HEK293 (cell line): ENCODE measurements around the gene CD3G.

Source experiments
- CTCF ChIA-PET: fragments of 350-600 bp; formaldehyde crosslinking; extraction: SDS; loops from one replicate; lab custom pipeline; 2021; ENCODE audit warnings: antibody characterized with exemption; lab: Yijun Ruan, JAX
- POLR2A ChIA-PET: fragments of 300-600 bp; formaldehyde crosslinking; extraction: SDS; loops from one replicate; lab custom pipeline; 2020; ENCODE audit warnings: antibody characterized with exemption, inconsistent platforms; lab: Yijun Ruan, JAX
- H3K27ac ChIP-seq: fragments of 200-500 bp; sonication (Bioruptor generic); 2 replicates; pipeline ENCODE4 v1.5.1; 2014; ENCODE audit warnings: low read depth, low read length, control low read depth, inconsistent platforms; ENCODE audit errors: extremely low read depth
- H3K36me3 ChIP-seq, 2 experiments: fragments of 200-500 bp in 1 of 2; sonication (Bioruptor generic) in 1 of 2; 1 replicate in 1 of 2; 2 replicates in 1 of 2; pipeline ENCODE4 v1.5.1; 2014 to 2017; ENCODE audit warnings: inconsistent platforms in 2 of 2, low read length in 2 of 2; ENCODE audit not compliant: control insufficient read depth in 2 of 2, insufficient read depth in 1 of 2
- H3K4me1 ChIP-seq: fragments of 200-500 bp; sonication (Bioruptor generic); 2 replicates; pipeline ENCODE4 v1.5.1; 2014; ENCODE audit warnings: mild to moderate bottlenecking, low read length, inconsistent platforms; ENCODE audit not compliant: control insufficient read depth, insufficient read depth
- H3K4me3 ChIP-seq: 2 replicates; pipeline ENCODE4 v1.5.1; 2011; ENCODE audit warnings: low read depth, mild to moderate bottlenecking, control low read depth, low read length, moderate library complexity
- H3K9me3 ChIP-seq: fragments of 200-500 bp; sonication (Bioruptor generic); 2 replicates; pipeline ENCODE4 v1.5.1; 2014; ENCODE audit warnings: low read depth, low read length, inconsistent platforms; ENCODE audit not compliant: control insufficient read depth, insufficient read depth
- HOXC10 ChIP-seq: sonication (generic); formaldehyde crosslinking; IDR thresholded peaks from 2 replicates; pipeline ENCODE4 v1.8.1; 2023; ENCODE audit warnings: mild to moderate bottlenecking, missing genetic modification reagents
- KLF1 ChIP-seq: fragments of 450-650 bp; formaldehyde crosslinking; IDR thresholded peaks from 2 replicates; pipeline ENCODE4 v1.5.1; 2016; ENCODE audit warnings: missing biosample characterization, missing genetic modification characterization
- KLF8 ChIP-seq: fragments of 450-650 bp; formaldehyde crosslinking; IDR thresholded peaks from 2 replicates; pipeline ENCODE4 v1.5.1; 2016; ENCODE audit warnings: missing biosample characterization, missing genetic modification characterization
- SALL2 ChIP-seq: fragments of 450-650 bp; formaldehyde crosslinking; IDR thresholded peaks from 2 replicates; pipeline ENCODE4 v1.5.0; 2017; ENCODE audit warnings: missing biosample characterization, mild to moderate bottlenecking, missing genetic modification characterization, borderline replicate concordance
- TRIM28 ChIP-seq: IDR thresholded peaks from 2 replicates; pipeline ENCODE4 v1.6.1; 2011; ENCODE audit warnings: low read length, control low read depth, borderline replicate concordance
- ZBTB8A ChIP-seq: fragments of 450-650 bp; formaldehyde crosslinking; IDR thresholded peaks from 2 replicates; pipeline ENCODE4 v1.5.1; 2016; ENCODE audit warnings: missing biosample characterization, missing genetic modification characterization
- ZFP37 ChIP-seq: fragments of 450-650 bp; formaldehyde crosslinking; IDR thresholded peaks from 2 replicates; pipeline ENCODE4 v1.5.1; 2016; ENCODE audit warnings: missing biosample characterization, missing genetic modification characterization
- ZNF121 ChIP-seq: fragments of 450-650 bp; formaldehyde crosslinking; IDR thresholded peaks from 2 replicates; pipeline ENCODE4 v1.5.1; 2016; ENCODE audit warnings: missing biosample characterization, missing genetic modification characterization
- ZNF138 ChIP-seq: fragments of 450-650 bp; formaldehyde crosslinking; IDR thresholded peaks from 2 replicates; pipeline ENCODE4 v1.5.1; 2016; ENCODE audit warnings: missing biosample characterization, missing genetic modification characterization, borderline replicate concordance
- ZNF169 ChIP-seq: fragments of 450-650 bp; formaldehyde crosslinking; IDR thresholded peaks from 2 replicates; pipeline ENCODE4 v1.5.1; 2016; ENCODE audit warnings: missing biosample characterization, missing genetic modification characterization
- ZNF175 ChIP-seq: fragments of 450-650 bp; formaldehyde crosslinking; IDR thresholded peaks from 2 replicates; pipeline ENCODE4 v1.5.1; 2016; ENCODE audit warnings: missing biosample characterization, missing genetic modification characterization
- ZNF311 ChIP-seq: fragments of 450-650 bp; formaldehyde crosslinking; IDR thresholded peaks from 2 replicates; pipeline ENCODE4 v1.5.1; 2017; ENCODE audit warnings: missing biosample characterization, missing genetic modification characterization, borderline replicate concordance
- ZNF341 ChIP-seq: fragments of 450-650 bp; formaldehyde crosslinking; IDR thresholded peaks from 2 replicates; pipeline ENCODE4; 2016; ENCODE audit warnings: low read depth, missing biosample characterization, missing genetic modification characterization
- ZNF354C ChIP-seq: fragments of 450-650 bp; formaldehyde crosslinking; IDR thresholded peaks from 2 replicates; pipeline ENCODE4 v1.5.1; 2016; ENCODE audit warnings: missing biosample characterization, missing genetic modification characterization, low read depth, borderline replicate concordance
- ZNF394 ChIP-seq: fragments of 450-650 bp; formaldehyde crosslinking; IDR thresholded peaks from 2 replicates; pipeline ENCODE4 v1.5.1; 2016; ENCODE audit warnings: missing biosample characterization, missing genetic modification characterization, mild to moderate bottlenecking, moderate library complexity, borderline replicate concordance
- ZNF404 ChIP-seq: fragments of 450-650 bp; formaldehyde crosslinking; IDR thresholded peaks from 2 replicates; pipeline ENCODE4 v1.5.1; 2017; ENCODE audit warnings: missing biosample characterization, missing genetic modification characterization
- ZNF426 ChIP-seq: fragments of 450-650 bp; formaldehyde crosslinking; IDR thresholded peaks from 2 replicates; pipeline ENCODE4 v1.5.1; 2017; ENCODE audit warnings: missing biosample characterization, missing genetic modification characterization, mild to moderate bottlenecking, inconsistent platforms, moderate library complexity
- ZNF510 ChIP-seq: fragments of 450-650 bp; formaldehyde crosslinking; IDR thresholded peaks from 2 replicates; pipeline ENCODE4 v1.5.1; 2018; ENCODE audit warnings: mild to moderate bottlenecking, missing genetic modification characterization, missing biosample characterization; ENCODE audit not compliant: insufficient replicate concordance
- ZNF623 ChIP-seq: fragments of 450-650 bp; formaldehyde crosslinking; IDR thresholded peaks from 2 replicates; pipeline ENCODE4 v1.5.1; 2016; ENCODE audit warnings: missing biosample characterization, missing genetic modification characterization
- ZNF654 ChIP-seq: fragments of 450-650 bp; formaldehyde crosslinking; IDR thresholded peaks from 2 replicates; pipeline ENCODE4 v1.5.1; 2016; ENCODE audit warnings: low read depth, missing biosample characterization, missing genetic modification characterization
- ZNF707 ChIP-seq: fragments of 450-650 bp; formaldehyde crosslinking; IDR thresholded peaks from 2 replicates; pipeline ENCODE4 v1.5.1; 2016; ENCODE audit warnings: missing biosample characterization, missing genetic modification characterization
- ZNF792 ChIP-seq: fragments of 450-650 bp; formaldehyde crosslinking; IDR thresholded peaks from 2 replicates; pipeline ENCODE4 v1.5.1; 2016; ENCODE audit warnings: missing biosample characterization, missing genetic modification characterization
- ZNF843 ChIP-seq: fragments of 450-650 bp; formaldehyde crosslinking; IDR thresholded peaks from 2 replicates; pipeline ENCODE4 v1.5.1; 2016; ENCODE audit warnings: missing biosample characterization, missing genetic modification characterization
- TF ChIP-seq, protein P1 (sequence below): fragments of 450-650 bp; formaldehyde crosslinking; IDR thresholded peaks from 2 replicates; pipeline ENCODE4 v1.5.1; 2017; ENCODE audit warnings: missing biosample characterization, missing genetic modification characterization
- TF ChIP-seq, protein P2 (sequence below): fragments of 450-650 bp; formaldehyde crosslinking; IDR thresholded peaks from 2 replicates; pipeline ENCODE4 v1.5.1; 2017; ENCODE audit warnings: missing biosample characterization, mild to moderate bottlenecking, missing genetic modification characterization, moderate library complexity
- TF ChIP-seq, protein P3 (sequence below): fragments of 450-650 bp; formaldehyde crosslinking; IDR thresholded peaks from 2 replicates; pipeline ENCODE4 v1.5.1; 2016; ENCODE audit warnings: missing biosample characterization, missing genetic modification characterization
- TF ChIP-seq, protein P4 (sequence below): fragments of 450-650 bp; formaldehyde crosslinking; IDR thresholded peaks from 2 replicates; pipeline ENCODE4 v1.5.1; 2016; ENCODE audit warnings: missing biosample characterization, missing genetic modification characterization

The CD3G gene

DNA sequence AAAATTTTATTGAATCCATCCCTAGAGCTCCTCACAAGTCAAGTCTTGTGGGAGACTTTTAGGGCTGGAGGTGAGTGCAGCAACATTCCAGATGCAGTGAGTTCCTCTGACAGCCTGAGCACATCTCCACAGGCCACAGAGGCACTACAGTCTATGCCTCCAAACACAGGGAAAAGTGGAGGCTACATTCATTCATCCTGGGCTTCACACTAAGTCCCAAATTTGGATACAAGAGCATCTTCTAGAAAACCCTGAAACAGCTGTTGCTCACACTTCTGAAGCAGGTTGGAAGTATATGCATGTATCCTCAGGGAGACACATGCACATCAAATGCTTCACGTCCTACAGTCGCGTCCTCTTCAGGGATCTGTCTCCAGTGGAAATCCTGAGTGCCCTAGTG, 2.9 kb upstream of the CD3G start:
- no peak for TF ChIP-seq ZNF169
- no peak for TF ChIP-seq ZNF121 (tag by site-specific recombination)
- TF ChIP-seq, all 188 proteins: peak for 0
- H3K9me3 ChIP-seq = no peaks in the 10 kb centered on the region
- H3K4me3 ChIP-seq = no peak overlapping the region
- H3K4me1 ChIP-seq = no peaks in the 10 kb centered on the region
- no peaks in the 10 kb centered on the region for H3K36me3 ChIP-seq
- ChIA-PET CTCF (interaction anchor here (0.6 to 1.0 kb wide), 3 partner anchors 12 to 915 kb away, joined by 4 read pairs; no protein-coding TSS in a partner anchor), POLR2A (no interaction called here)
- H3K27ac ChIP-seq = no peak overlapping the region

DNA sequence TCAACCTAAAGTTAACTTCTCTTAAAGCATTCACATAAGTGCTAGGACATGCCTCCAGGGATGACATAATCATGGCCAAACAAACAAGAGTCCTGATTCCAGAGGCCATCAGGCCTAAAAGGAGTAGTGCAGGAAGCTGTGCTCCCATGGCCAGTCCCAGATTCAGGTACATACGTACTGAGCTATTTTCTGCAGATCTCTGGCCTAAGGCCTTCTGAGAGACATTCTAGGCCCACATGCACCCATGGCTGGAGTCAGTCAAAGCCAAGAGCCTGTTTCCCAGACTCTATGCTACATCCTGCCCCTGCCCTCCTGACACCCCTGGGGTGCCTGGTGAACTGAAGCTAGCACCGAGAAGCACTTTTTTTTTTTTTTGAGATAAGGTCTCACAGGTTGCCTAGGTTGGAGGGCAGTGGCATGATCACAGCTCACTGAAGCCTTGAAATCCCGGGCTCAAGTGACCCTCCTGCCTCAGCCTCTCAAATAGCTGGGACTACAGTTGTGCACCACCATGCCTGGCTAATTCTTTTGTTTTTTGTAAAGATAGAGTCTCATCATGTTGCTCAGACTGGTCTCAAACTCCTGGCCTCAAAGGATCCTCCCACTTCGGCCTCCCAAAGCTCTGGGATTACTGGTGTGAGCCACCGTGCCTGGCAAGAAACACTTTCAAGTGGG, 2.2 kb upstream of the CD3G start:
- H3K9me3 ChIP-seq = no peaks in the 10 kb centered on the region
- no peaks in the 10 kb centered on the region for H3K4me1 ChIP-seq
- H3K36me3 ChIP-seq = no peaks in the 10 kb centered on the region
- no peak overlapping the region for H3K4me3 ChIP-seq
- no peak overlapping the region for H3K27ac ChIP-seq
- TF ChIP-seq ZNF792 (no peak), HOXC10 (CRISPR knock-in tag) (no peak), ZNF394 (tag by site-specific recombination) (no peak), ZNF623 (tag by site-specific recombination) (no peak), ZNF354C (tag by site-specific recombination) (no peak), ZNF341 (tag by site-specific recombination) (no peak), ZNF311 (tag by site-specific recombination) (no peak), ZNF510 (tag by site-specific recombination) (no peak), KLF8 (tag by site-specific recombination) (no peak), KLF1 (tag by site-specific recombination) (no peak), TRIM28 (no peak), ZNF707 (tag by site-specific recombination) (no peak)
- TF ChIP-seq, protein P1, sequence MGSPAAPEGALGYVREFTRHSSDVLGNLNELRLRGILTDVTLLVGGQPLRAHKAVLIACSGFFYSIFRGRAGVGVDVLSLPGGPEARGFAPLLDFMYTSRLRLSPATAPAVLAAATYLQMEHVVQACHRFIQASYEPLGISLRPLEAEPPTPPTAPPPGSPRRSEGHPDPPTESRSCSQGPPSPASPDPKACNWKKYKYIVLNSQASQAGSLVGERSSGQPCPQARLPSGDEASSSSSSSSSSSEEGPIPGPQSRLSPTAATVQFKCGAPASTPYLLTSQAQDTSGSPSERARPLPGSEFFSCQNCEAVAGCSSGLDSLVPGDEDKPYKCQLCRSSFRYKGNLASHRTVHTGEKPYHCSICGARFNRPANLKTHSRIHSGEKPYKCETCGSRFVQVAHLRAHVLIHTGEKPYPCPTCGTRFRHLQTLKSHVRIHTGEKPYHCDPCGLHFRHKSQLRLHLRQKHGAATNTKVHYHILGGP = no peak
- TF ChIP-seq, protein P2, sequence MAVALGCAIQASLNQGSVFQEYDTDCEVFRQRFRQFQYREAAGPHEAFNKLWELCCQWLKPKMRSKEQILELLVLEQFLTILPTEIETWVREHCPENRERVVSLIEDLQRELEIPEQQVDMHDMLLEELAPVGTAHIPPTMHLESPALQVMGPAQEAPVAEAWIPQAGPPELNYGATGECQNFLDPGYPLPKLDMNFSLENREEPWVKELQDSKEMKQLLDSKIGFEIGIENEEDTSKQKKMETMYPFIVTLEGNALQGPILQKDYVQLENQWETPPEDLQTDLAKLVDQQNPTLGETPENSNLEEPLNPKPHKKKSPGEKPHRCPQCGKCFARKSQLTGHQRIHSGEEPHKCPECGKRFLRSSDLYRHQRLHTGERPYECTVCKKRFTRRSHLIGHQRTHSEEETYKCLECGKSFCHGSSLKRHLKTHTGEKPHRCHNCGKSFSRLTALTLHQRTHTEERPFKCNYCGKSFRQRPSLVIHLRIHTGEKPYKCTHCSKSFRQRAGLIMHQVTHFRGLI (tag by site-specific recombination) = no peak
- TF ChIP-seq, all 188 proteins: peak for 0
- POLR2A ChIA-PET = no interaction called here
- CTCF ChIA-PET = interaction anchor here (0.6 to 1.4 kb wide), 3 partner anchors 33 to 916 kb away, joined by 3 to 7 read pairs (median 4); no protein-coding TSS in a partner anchor

DNA sequence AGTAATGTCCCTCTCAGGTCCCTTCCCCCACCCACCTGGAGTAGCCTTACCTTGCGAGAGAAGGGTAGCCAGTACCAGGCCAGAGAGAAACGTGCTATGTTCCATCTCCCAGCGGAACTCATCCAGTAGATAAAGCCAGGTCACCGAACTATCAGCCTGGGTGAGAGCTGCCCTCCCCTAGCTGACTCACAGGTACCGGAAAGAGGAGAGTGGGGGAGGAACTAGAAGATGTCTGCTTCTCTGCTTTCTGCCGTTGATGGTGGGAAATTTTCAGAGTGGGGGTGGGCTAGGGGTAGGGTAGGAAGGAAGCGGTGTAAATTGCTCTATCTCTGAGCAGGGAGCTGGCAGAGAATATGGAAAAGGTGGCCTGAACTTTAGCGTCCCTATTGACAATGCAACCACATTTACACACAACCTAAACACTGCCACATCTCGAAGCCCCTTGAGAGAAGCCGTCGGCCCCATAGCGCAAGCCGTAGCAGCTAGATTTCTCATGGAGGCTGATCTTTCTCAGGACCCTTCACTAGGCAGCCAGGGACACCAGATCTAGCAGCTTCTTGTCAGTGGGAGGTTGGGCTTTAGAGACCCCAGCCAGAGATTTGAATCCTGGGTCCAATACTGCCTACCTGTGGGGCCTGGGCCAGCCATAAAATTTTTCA, 1.5 kb upstream of the CD3G start, which contains the start of gene CD3D:
Gene CD3D, minus strand, starts transcription at position 203 of the 659 bp plus-strand sequence. Its CDS starts 98 bp downstream, at position 105.
- Histone ChIP-seq H3K36me3 (no peaks in the 10 kb centered on the region), H3K4me1 (no peaks in the 10 kb centered on the region), H3K9me3 (no peaks in the 10 kb centered on the region), H3K4me3 (no peak within 1 kb of the TSS), H3K27ac (no peak within 1 kb of the TSS)
- ChIA-PET POLR2A (no interaction called here), CTCF (interaction anchor here (0.7 to 1.4 kb wide), 2 partner anchors 33 to 171 kb away, joined by 3 to 7 read pairs; no protein-coding TSS in a partner anchor)
- no peak for TF ChIP-seq ZBTB8A
- no peak for TF ChIP-seq ZNF843 (tag by site-specific recombination)
- TF ChIP-seq ZNF404 (tag by site-specific recombination) = no peak
- no peak for TF ChIP-seq ZFP37 (tag by site-specific recombination)
- no peak for TF ChIP-seq ZNF426 (tag by site-specific recombination)
- TF ChIP-seq ZNF138 = no peak
- no peak for TF ChIP-seq ZNF175 (tag by site-specific recombination)
- TF ChIP-seq, protein P3, sequence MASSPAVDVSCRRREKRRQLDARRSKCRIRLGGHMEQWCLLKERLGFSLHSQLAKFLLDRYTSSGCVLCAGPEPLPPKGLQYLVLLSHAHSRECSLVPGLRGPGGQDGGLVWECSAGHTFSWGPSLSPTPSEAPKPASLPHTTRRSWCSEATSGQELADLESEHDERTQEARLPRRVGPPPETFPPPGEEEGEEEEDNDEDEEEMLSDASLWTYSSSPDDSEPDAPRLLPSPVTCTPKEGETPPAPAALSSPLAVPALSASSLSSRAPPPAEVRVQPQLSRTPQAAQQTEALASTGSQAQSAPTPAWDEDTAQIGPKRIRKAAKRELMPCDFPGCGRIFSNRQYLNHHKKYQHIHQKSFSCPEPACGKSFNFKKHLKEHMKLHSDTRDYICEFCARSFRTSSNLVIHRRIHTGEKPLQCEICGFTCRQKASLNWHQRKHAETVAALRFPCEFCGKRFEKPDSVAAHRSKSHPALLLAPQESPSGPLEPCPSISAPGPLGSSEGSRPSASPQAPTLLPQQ (tag by site-specific recombination) = no peak
- TF ChIP-seq SALL2 (tag by site-specific recombination) = no peak
- no peak for TF ChIP-seq KLF1 (tag by site-specific recombination)
- no peak for TF ChIP-seq ZNF654 (tag by site-specific recombination)
- TF ChIP-seq, protein P4, sequence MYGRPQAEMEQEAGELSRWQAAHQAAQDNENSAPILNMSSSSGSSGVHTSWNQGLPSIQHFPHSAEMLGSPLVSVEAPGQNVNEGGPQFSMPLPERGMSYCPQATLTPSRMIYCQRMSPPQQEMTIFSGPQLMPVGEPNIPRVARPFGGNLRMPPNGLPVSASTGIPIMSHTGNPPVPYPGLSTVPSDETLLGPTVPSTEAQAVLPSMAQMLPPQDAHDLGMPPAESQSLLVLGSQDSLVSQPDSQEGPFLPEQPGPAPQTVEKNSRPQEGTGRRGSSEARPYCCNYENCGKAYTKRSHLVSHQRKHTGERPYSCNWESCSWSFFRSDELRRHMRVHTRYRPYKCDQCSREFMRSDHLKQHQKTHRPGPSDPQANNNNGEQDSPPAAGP (tag by site-specific recombination) = no peak
